Tibial nerve (tissue), 4 donors: ENCODE measurements around the gene ANKRA2.

Source experiments
- EP300 ChIP-seq, 2 donors: sonication (generic); formaldehyde crosslinking; IDR thresholded peaks; one replicate each; pipeline ENCODE4 v1.6.1; 2017; ENCODE audit warnings: antibody characterized with exemption in 2 of 2, mild to moderate bottlenecking in 1 of 2
- POLR2A ChIP-seq, 2 donors: fragments of 450-650 bp; IDR thresholded peaks; one replicate each; pipeline ENCODE4 v1.6.1; 2017; ENCODE audit warnings: antibody characterized with exemption in 2 of 2, mild to moderate bottlenecking in 2 of 2, moderate library complexity in 2 of 2
- TF ChIP-seq, protein P1 (sequence below), 5 experiments: fragments of 200-600 bp in 3 of 5; fragments of 450-650 bp in 2 of 5; sonication (generic) in 3 of 5; IDR thresholded peaks; one replicate each; pipeline ENCODE4 v1.5.1; 2016 to 2019; ENCODE audit warnings: antibody characterized with exemption in 5 of 5, mild to moderate bottlenecking in 3 of 5, moderate library complexity in 2 of 5

DNA sequence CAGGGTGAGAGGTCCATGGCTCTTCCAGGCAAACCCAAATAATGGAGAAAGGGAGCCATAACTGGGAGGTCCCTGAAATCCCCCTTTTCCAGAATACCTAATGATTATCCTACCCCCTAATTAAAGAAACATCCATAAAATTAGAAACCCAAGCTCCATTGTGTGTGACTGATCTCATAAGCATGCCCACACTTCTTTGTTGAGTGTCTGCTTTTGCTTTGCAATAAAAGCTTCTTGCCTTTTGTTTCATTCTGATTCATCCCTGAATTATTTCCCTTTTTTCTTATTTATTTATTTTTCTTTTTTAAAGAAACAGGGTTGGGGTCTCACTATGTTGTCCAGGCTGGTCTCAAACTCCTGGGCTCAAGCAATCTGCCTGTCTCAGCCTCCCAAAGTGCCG lies 34.1 kb downstream of the ANKRA2 start:
- TF ChIP-seq, protein P1, sequence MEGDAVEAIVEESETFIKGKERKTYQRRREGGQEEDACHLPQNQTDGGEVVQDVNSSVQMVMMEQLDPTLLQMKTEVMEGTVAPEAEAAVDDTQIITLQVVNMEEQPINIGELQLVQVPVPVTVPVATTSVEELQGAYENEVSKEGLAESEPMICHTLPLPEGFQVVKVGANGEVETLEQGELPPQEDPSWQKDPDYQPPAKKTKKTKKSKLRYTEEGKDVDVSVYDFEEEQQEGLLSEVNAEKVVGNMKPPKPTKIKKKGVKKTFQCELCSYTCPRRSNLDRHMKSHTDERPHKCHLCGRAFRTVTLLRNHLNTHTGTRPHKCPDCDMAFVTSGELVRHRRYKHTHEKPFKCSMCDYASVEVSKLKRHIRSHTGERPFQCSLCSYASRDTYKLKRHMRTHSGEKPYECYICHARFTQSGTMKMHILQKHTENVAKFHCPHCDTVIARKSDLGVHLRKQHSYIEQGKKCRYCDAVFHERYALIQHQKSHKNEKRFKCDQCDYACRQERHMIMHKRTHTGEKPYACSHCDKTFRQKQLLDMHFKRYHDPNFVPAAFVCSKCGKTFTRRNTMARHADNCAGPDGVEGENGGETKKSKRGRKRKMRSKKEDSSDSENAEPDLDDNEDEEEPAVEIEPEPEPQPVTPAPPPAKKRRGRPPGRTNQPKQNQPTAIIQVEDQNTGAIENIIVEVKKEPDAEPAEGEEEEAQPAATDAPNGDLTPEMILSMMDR (IDR thresholded peaks at IDR 0.05), result no peak
- no peak for TF ChIP-seq POLR2A (IDR thresholded peaks at IDR 0.05)
- no peak for TF ChIP-seq EP300 (IDR thresholded peaks at IDR 0.05)
